Ishikawa (cell line): ENCODE measurements around the gene DHRS2.

Source experiments
- CEBPB ChIP-seq: IDR thresholded peaks from 2 replicates; pipeline ENCODE4 v1.6.1; 2012
- CREB1 ChIP-seq: IDR thresholded peaks from 2 replicates; pipeline ENCODE4 v1.6.1; 2012; ENCODE audit warnings: low read depth
- EGR1 ChIP-seq: IDR thresholded peaks from 2 replicates; pipeline ENCODE4 v1.6.1; 2012
- EP300 ChIP-seq: IDR thresholded peaks from 2 replicates; pipeline ENCODE4 v1.6.1; 2012; ENCODE audit warnings: borderline replicate concordance
- FOXM1 ChIP-seq: IDR thresholded peaks from 2 replicates; pipeline ENCODE4 v1.6.1; 2012; ENCODE audit warnings: low read depth, borderline replicate concordance
- NFIC ChIP-seq: IDR thresholded peaks from 2 replicates; pipeline ENCODE4 v1.6.1; 2012
- RAD21 ChIP-seq: IDR thresholded peaks from 2 replicates; pipeline ENCODE4 v1.6.1; 2012; ENCODE audit warnings: low read depth
- TAF1 ChIP-seq: IDR thresholded peaks from 2 replicates; pipeline ENCODE4 v1.6.1; 2012; ENCODE audit warnings: low read depth, mild to moderate bottlenecking
- TCF12 ChIP-seq: IDR thresholded peaks from 2 replicates; pipeline ENCODE4 v1.6.1; 2012; ENCODE audit warnings: low read depth
- TEAD4 ChIP-seq: IDR thresholded peaks from 2 replicates; pipeline ENCODE4 v1.6.1; 2012
- YY1 ChIP-seq: IDR thresholded peaks from 2 replicates; pipeline ENCODE4 v1.6.1; 2012; ENCODE audit warnings: low read depth
- ZBTB7A ChIP-seq: IDR thresholded peaks from 2 replicates; pipeline ENCODE4 v1.6.1; 2012; ENCODE audit warnings: low read depth
- TF ChIP-seq, protein P1 (sequence below): IDR thresholded peaks from 2 replicates; pipeline ENCODE4 v1.6.1; 2012
- TF ChIP-seq, protein P2 (sequence below): IDR thresholded peaks from 2 replicates; pipeline ENCODE4 v1.6.1; 2012; ENCODE audit warnings: low read depth, mild to moderate bottlenecking
- TF ChIP-seq, protein P3 (sequence below): IDR thresholded peaks from 2 replicates; pipeline ENCODE4 v1.6.1; 2012

Gene DHRS2, protein sequence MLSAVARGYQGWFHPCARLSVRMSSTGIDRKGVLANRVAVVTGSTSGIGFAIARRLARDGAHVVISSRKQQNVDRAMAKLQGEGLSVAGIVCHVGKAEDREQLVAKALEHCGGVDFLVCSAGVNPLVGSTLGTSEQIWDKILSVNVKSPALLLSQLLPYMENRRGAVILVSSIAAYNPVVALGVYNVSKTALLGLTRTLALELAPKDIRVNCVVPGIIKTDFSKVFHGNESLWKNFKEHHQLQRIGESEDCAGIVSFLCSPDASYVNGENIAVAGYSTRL

DNA sequence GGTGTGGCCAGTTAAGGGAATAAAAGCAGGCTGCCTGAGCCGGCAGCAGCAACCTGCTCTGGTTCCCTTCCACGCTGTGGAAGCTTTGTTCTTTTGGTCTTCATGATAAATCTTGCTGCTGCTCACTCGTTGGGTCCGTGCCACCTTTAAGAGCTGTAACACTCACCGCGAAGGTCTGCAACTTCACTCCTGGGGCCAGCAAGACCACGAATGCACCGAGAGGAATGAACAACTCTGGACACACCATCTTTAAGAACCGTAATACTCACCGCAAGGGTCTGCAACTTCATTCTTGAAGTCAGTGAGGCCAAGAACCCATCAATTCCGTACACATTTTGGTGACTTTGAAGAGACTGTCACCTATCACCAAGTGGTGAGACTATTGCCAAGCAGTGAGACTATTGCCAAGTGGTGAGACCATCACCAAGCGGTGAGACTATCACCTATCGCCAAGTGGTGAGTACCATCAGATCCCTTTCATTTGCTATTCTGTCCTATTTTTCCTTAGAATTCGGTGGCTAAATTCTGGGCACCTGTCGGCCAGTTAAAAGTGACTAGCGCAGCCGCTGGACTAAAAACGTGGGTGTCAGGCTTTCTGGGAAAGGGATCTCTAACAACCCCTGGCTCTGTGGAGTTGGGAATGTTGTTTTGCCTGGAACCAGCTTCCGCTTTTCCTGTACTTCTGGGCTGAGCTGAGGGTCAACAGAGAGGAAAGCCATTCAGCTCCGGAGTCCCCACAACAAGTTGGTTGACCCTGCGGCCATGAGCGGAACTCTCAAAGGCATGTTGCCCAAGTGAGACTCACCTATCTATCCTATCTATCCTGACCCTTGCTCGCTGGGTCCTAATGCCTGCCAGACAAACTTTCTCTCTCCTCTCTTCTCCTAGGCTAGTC, at the start of gene DHRS2:
Gene DHRS2, plus strand, starts transcription at position 48 of the 895 bp plus-strand sequence. CDS start 2,501 bp downstream, outside the sequence.
- no peak for TF ChIP-seq TCF12
- TF ChIP-seq TAF1 = no peak
- TF ChIP-seq CREB1 = no peak
- TF ChIP-seq, protein P1, sequence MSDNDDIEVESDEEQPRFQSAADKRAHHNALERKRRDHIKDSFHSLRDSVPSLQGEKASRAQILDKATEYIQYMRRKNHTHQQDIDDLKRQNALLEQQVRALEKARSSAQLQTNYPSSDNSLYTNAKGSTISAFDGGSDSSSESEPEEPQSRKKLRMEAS = no peak
- TF ChIP-seq TEAD4 = no peak
- TF ChIP-seq YY1 = no peak
- TF ChIP-seq, protein P2, sequence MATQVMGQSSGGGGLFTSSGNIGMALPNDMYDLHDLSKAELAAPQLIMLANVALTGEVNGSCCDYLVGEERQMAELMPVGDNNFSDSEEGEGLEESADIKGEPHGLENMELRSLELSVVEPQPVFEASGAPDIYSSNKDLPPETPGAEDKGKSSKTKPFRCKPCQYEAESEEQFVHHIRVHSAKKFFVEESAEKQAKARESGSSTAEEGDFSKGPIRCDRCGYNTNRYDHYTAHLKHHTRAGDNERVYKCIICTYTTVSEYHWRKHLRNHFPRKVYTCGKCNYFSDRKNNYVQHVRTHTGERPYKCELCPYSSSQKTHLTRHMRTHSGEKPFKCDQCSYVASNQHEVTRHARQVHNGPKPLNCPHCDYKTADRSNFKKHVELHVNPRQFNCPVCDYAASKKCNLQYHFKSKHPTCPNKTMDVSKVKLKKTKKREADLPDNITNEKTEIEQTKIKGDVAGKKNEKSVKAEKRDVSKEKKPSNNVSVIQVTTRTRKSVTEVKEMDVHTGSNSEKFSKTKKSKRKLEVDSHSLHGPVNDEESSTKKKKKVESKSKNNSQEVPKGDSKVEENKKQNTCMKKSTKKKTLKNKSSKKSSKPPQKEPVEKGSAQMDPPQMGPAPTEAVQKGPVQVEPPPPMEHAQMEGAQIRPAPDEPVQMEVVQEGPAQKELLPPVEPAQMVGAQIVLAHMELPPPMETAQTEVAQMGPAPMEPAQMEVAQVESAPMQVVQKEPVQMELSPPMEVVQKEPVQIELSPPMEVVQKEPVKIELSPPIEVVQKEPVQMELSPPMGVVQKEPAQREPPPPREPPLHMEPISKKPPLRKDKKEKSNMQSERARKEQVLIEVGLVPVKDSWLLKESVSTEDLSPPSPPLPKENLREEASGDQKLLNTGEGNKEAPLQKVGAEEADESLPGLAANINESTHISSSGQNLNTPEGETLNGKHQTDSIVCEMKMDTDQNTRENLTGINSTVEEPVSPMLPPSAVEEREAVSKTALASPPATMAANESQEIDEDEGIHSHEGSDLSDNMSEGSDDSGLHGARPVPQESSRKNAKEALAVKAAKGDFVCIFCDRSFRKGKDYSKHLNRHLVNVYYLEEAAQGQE = no peak
- no peak for TF ChIP-seq FOXM1
- no peak for TF ChIP-seq RAD21
- no peak for TF ChIP-seq EP300
- no peak for TF ChIP-seq CEBPB
- no peak for TF ChIP-seq ZBTB7A

DNA sequence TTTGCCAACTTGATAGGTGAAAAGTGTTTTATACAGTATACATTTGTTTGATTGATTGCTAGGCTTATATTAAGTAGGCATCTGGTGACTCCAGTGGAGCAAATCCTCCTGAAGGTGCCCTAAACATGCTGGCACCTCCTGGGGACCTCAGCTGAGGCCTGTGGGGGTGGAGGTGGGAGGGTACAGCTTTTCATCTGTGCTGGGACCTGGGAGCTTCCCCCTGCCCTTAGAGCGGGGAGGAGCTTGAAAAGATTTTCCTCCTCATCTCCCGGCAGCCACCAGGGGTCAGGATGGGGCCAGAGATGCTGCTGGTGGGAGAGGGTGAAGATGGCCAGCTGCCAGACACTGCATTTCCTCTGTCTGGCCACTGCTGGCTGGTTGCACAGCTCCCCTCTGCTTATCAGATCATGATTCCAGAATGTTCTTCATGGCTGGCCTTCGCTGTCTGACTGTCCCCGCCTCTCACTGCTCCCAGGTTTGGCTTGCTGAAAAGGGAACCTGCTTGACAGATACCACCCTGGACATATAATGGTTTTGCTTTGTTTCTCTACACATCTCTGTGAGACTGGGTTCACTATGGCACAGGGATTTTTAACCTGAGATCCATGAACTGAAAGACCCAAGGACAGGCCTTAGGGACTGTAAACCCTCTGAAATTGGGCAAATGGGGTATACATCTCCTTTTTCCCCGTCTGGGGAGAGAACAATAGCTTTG, 47.1 kb upstream of the DHRS2 start:
- TF ChIP-seq ZBTB7A = peak; percentile 53; the same call in 1 of the 2 replicates
- TF ChIP-seq, protein P1 = no peak
- no peak for TF ChIP-seq CREB1
- no peak for TF ChIP-seq EGR1
- TF ChIP-seq, protein P3, sequence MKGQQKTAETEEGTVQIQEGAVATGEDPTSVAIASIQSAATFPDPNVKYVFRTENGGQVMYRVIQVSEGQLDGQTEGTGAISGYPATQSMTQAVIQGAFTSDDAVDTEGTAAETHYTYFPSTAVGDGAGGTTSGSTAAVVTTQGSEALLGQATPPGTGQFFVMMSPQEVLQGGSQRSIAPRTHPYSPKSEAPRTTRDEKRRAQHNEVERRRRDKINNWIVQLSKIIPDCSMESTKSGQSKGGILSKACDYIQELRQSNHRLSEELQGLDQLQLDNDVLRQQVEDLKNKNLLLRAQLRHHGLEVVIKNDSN = no peak
- no peak for TF ChIP-seq YY1
- TF ChIP-seq TCF12 = no peak
- no peak for TF ChIP-seq TEAD4
- no peak for TF ChIP-seq EP300
- TF ChIP-seq FOXM1 = no peak
- TF ChIP-seq NFIC = peak; percentile 82
- TF ChIP-seq RAD21 = peak; percentile 78
- TF ChIP-seq, protein P2 = no peak
- TF ChIP-seq CEBPB = no peak
- no peak for TF ChIP-seq TAF1

DNA sequence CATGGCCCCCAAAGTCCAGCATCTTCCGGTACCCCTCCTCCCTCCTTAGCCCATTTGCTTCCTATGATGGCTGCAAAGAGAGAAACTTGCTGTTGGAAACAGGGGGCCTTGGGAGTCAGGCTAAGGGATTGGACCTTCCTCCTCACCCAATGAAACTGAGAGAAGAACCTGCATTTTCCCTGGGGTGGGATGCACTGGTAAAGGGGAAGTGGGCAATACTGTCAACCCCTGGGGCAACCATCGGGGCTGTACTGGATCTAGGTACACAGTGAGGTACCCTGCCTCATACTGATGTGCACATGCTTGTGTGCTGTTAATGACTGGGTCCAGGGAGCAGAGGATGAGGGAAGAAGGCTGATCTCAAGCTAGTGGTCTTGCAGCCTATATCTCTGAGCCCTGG, 46.6 kb upstream of the DHRS2 start:
- TF ChIP-seq, protein P3 = no peak
- TF ChIP-seq FOXM1 (no peak), TCF12 (no peak), TEAD4 (no peak), EP300 (no peak), TAF1 (no peak), ZBTB7A (no peak), CREB1 (no peak), CEBPB (no peak), NFIC (no peak), EGR1 (no peak), RAD21 (no peak), YY1 (no peak)
- TF ChIP-seq, protein P2 = no peak
- TF ChIP-seq, protein P1 = no peak
